ENCODE data around the gene ANP32A.
"Not testable (repeated sequence)": the region's sequence is repeated elsewhere in the genome, so short reads cannot be mapped to it uniquely, and the experiment has no call there.

Gene ANP32A

GRCh38 chr15:68782589-68783161 is 38.0 kb downstream of the ANP32A start:
- DNase-seq (ENCODE audit: low read depth, low spot score), result no peak

- no peak for DNase-seq (ENCODE audit: low read depth, low spot score)
These were observed 38.7 kb downstream of the ANP32A start for GRCh38 chr15:68781766-68782588.

- DNase-seq (ENCODE audit: low read depth, low spot score), result no peak
These were observed 39.5 kb downstream of the ANP32A start for GRCh38 chr15:68781217-68781616.

GRCh38 chr15:68778876-68779275 is 41.8 kb downstream of the ANP32A start:
- no peak for DNase-seq (ENCODE audit: low read depth, low spot score)

GRCh38 chr15:68776477-68777270 is 44.0 kb downstream of the ANP32A start:
- no peak for DNase-seq (ENCODE audit: low read depth, low spot score)

- no peak for DNase-seq (ENCODE audit: low read depth, low spot score)
These were observed 44.8 kb downstream of the ANP32A start for GRCh38 chr15:68775671-68776476.

GRCh38 chr15:68775236-68775577 is 45.5 kb downstream of the ANP32A start:
- DNase-seq (ENCODE audit: low read depth, low spot score), result no peak

- DNase-seq (ENCODE audit: low read depth, low spot score), result no peak
These were observed 46.0 kb downstream of the ANP32A start for GRCh38 chr15:68774521-68775235.

GRCh38 chr15:68774120-68774519 is 46.6 kb downstream of the ANP32A start:
- DNase-seq (ENCODE audit: low read depth, low spot score), result no peak

- no peak for DNase-seq (ENCODE audit: low read depth, low spot score)
These were observed 47.7 kb downstream of the ANP32A start for GRCh38 chr15:68773036-68773435.

- DNase-seq (ENCODE audit: low read depth, low spot score), result no peak
These were observed 50.5 kb downstream of the ANP32A start for GRCh38 chr15:68770216-68770615.

GRCh38 chr15:68769702-68770101 is 51.0 kb downstream of the ANP32A start:
- DNase-seq (ENCODE audit: low read depth, low spot score), result no peak

GRCh38 chr15:68768321-68768720 is 52.4 kb downstream of the ANP32A start:
- no peak for DNase-seq (ENCODE audit: low read depth, low spot score)

GRCh38 chr15:68767833-68768232 is 52.9 kb downstream of the ANP32A start:
- no peak for DNase-seq (ENCODE audit: low read depth, low spot score)

GRCh38 chr15:68765602-68766368 is 54.9 kb downstream of the ANP32A start:
- no peak for DNase-seq (ENCODE audit: low read depth, low spot score)

- no peak for DNase-seq (ENCODE audit: low read depth, low spot score)
These were observed 56.6 kb downstream of the ANP32A start for GRCh38 chr15:68764090-68764489.

GRCh38 chr15:68763063-68763462 is 57.6 kb downstream of the ANP32A start:
- no peak for DNase-seq (ENCODE audit: low read depth, low spot score)

GRCh38 chr15:68759982-68760579 is 60.6 kb downstream of the ANP32A start:
- not testable (repeated sequence) for DNase-seq (ENCODE audit: low read depth, low spot score)

GRCh38 chr15:68755731-68756130 is 65.0 kb downstream of the ANP32A start:
- no peak for DNase-seq (ENCODE audit: low read depth, low spot score)

- no peak for DNase-seq (ENCODE audit: low read depth, low spot score)
These were observed 69.1 kb downstream of the ANP32A start for GRCh38 chr15:68751622-68752021.
